Cardiac fibroblast (primary cell): ENCODE measurements around the gene ADAMTS15.
A peak's percentile ranks its signal among the peaks of the same experiment; 100 is the strongest.

ENCODE experiments used
- DNase-seq, 2 donors: peaks; one replicate each; pipeline versions ENCODE4 v3.0.0 to v3.0.0-alpha.2; 2010; ENCODE audit warnings: low read depth in 2 of 2
- H3K4me3 ChIP-seq, 2 donors: replicated peaks in 1 of 2; 1 replicate in 1 of 2; 2 replicates in 1 of 2; pipeline ENCODE4 v1.5.1; 2011; ENCODE audit warnings: low read depth in 2 of 2, low read length in 2 of 2, mild to moderate bottlenecking in 2 of 2, moderate library complexity in 1 of 2
- TF ChIP-seq, protein P1 (sequence below): IDR thresholded peaks from one replicate; pipeline ENCODE4 v1.5.1; 2011; ENCODE audit warnings: low read depth, mild to moderate bottlenecking, low read length, inconsistent platforms

ADAMTS15 gene

DNA sequence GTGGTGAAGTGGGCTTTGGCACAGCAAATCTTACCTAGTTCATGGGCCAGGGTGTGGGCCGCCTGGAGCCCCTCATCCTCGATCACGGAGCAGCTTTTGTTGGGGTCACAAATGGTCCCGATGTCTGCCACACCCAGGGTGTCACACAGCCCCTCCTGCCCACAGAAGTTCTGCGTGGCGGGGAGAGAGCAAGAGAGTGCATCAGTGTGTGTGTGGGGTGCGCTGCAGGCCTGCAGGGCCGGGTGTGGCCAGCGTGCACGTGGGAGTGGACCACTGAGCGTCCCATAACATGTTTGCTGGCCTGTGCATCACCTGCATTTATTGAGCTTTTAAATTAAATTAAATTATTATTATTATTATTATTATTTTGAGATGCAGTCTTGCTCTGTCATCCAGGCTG, 31.5 kb upstream of the ADAMTS15 start:
- TF ChIP-seq, protein P1, sequence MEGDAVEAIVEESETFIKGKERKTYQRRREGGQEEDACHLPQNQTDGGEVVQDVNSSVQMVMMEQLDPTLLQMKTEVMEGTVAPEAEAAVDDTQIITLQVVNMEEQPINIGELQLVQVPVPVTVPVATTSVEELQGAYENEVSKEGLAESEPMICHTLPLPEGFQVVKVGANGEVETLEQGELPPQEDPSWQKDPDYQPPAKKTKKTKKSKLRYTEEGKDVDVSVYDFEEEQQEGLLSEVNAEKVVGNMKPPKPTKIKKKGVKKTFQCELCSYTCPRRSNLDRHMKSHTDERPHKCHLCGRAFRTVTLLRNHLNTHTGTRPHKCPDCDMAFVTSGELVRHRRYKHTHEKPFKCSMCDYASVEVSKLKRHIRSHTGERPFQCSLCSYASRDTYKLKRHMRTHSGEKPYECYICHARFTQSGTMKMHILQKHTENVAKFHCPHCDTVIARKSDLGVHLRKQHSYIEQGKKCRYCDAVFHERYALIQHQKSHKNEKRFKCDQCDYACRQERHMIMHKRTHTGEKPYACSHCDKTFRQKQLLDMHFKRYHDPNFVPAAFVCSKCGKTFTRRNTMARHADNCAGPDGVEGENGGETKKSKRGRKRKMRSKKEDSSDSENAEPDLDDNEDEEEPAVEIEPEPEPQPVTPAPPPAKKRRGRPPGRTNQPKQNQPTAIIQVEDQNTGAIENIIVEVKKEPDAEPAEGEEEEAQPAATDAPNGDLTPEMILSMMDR: no peak
- DNase-seq: no peak
- H3K4me3 ChIP-seq: no peak overlapping the region

DNA sequence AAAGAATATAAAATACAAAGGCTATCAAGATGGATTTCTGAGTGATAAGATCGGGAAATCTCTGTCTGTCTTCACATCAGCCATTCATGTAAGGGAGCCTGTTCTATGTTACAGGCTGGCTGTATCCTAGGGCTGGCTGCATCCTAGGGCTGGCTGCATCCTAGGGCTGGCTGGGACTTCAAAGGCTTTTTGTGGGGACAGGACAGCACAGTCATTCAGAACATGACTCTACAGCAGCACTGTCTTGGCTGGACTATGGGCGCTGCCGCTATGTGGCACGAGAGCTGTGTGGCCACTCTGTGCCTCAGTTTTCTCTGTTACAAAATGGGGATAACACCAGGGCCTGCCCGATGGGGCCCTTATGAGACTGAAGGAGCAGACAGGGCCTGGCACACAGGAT, 30.2 kb upstream of the ADAMTS15 start:
- no peak for DNase-seq
- TF ChIP-seq, protein P1: no peak
- H3K4me3 ChIP-seq: no peak overlapping the region

DNA sequence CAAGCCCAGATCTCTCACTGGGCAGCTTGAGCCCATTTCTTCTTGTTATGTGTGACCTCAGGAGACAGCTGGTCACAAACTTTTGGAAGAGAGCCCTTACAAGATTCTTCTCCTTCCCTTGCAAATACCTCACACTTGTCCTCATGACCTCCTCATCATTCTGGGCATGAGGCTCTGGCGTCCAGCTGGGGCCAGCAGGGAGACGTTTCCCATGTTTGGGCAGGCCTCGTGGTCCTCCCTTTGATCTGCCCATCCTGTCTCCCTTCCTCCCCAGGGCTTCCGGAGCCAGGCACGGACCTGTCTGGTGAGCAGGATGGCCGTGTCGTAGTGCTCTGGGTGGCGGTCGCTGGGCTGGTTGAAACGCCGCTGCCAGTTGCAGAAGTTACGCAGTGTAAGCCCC, 29.7 kb upstream of the ADAMTS15 start:
- TF ChIP-seq, protein P1: no peak
- no peak overlapping the region for H3K4me3 ChIP-seq
- DNase-seq: peak in 1 of 2 donors; percentile 44

DNA sequence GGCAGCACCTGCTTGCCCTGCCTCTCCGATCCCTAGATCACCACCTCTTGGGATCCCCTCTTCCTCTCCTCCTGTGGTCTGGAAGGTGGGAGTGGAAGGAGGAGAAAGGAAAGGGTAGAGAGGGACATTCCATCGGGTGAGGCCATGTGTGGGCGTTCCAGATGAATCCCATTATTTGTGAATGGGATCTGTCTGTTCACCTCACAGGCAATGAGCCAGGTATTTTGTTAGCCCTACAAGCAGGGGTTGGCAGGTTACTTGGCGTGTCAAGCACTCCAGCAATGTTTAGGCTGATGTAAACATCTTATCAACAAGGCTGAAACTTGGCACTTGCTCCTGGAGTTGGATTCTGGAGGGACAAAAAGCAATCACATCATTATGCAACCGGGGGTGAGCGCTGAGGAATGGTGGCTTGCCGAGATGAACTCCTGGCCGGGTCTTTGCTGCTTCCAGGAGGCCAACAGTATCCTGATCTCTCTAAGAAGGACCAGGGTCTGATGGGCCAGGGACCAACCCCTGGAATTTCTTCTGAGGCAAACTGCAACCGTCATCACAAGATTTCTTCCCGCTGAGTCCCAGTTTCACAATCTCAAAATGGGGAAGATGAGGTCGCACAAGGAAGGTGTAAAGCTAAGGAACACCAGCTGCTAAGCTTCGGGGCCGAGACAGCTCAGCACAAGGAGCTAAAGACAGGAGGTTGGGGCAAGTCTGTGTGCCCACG, 27.8 kb upstream of the ADAMTS15 start:
- no peak overlapping the region for H3K4me3 ChIP-seq
- DNase-seq: peak in 1 of 2 donors; percentile 66
- TF ChIP-seq, protein P1: no peak

DNA sequence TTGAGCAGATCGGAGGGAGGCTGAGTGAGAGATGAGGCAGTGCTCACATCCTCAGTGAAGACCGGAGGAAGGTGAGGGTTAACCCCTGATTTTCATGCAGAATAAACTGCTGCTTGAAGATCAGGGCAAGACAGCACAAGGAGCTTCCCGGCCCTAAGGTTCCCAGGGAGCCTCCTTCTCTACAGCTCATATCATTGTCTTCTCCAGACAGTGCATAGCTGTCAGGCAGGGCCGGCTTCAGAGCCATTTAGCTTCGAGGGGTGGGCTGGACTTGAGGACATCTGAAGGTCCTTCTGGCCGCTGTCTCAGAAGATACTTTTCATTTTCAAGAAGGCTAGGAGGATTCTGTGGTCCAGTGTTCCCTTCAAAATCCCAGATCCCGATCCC, 27.3 kb upstream of the ADAMTS15 start:
- no peak overlapping the region for H3K4me3 ChIP-seq
- no peak for DNase-seq
- TF ChIP-seq, protein P1: no peak

DNA sequence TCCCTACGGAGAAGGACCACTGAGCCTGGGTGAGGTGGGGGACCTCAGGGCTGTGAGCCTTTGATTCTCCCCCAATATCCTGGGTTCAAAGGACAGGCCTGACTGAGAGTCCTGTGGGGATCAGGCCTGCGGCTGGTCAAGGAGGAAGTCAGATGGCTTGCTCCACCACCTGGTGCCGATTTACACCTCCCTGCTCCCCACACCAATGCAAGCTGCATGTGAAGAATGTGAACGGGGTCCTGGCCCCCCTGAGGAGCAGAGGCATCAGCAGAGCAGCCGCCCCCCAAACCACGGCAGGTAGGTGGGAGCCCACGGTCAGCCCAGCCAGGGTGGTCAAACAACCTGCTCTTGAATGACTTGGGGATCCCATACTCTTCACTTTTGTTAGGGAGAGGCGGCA, 26.7 kb upstream of the ADAMTS15 start:
- TF ChIP-seq, protein P1: no peak
- no peak for DNase-seq
- no peak overlapping the region for H3K4me3 ChIP-seq
